GM23338 (cell line): Measurements from ENCODE around the gene SIL1.

Source experiments
- CREB1 ChIP-seq: fragments of 250-450 bp; sonication (Bioruptor Pico); IDR thresholded peaks from 2 replicates; pipeline ENCODE4 v1.5.0; 2020; ENCODE audit warnings: low read depth, mild to moderate bottlenecking, moderate library complexity
- CTCF ChIP-seq, 2 experiments: fragments of 200-600 bp in 1 of 2; sonication (generic) in 1 of 2; conservative IDR thresholded peaks; 2 replicates each; pipeline versions ENCODE4 v1.5.1 to v1.6.1; 2016 to 2017; ENCODE audit warnings: antibody characterized with exemption in 2 of 2, low read depth in 2 of 2, mild to moderate bottlenecking in 2 of 2, moderate library complexity in 1 of 2
- EZH2 ChIP-seq: fragments of 200-600 bp; sonication (generic); IDR thresholded peaks from one replicate; pipeline ENCODE4 v1.8.0; 2017; ENCODE audit warnings: antibody characterized with exemption, mild to moderate bottlenecking, low read depth; ENCODE audit not compliant: unreplicated experiment
- EZH2phosphoT487 ChIP-seq: fragments of 200-600 bp; sonication (generic); IDR thresholded peaks from one replicate; pipeline ENCODE4 v1.8.1; 2018; ENCODE audit warnings: antibody characterized with exemption; ENCODE audit not compliant: unreplicated experiment
- JUNB ChIP-seq: IDR thresholded peaks from one replicate; pipeline ENCODE4 v1.6.1; 2016; ENCODE audit warnings: antibody characterized with exemption; ENCODE audit not compliant: unreplicated experiment
- NANOG ChIP-seq: IDR thresholded peaks from 2 replicates; pipeline ENCODE4 v1.6.1; 2016; ENCODE audit warnings: antibody characterized with exemption, borderline replicate concordance
- POLR2AphosphoS5 ChIP-seq: IDR thresholded peaks from 2 replicates; pipeline ENCODE4 v1.6.1; 2016; ENCODE audit warnings: antibody characterized with exemption, low read depth
- STAT1 ChIP-seq: IDR thresholded peaks from one replicate; pipeline ENCODE4 v1.6.1; 2016; ENCODE audit warnings: antibody characterized with exemption; ENCODE audit not compliant: unreplicated experiment
- ZNF114 ChIP-seq: fragments of 250-450 bp; sonication (Bioruptor Pico); IDR thresholded peaks from 2 replicates; pipeline ENCODE4 v1.5.0; 2020; ENCODE audit warnings: mild to moderate bottlenecking, moderate library complexity
- ZNF331 ChIP-seq: fragments of 250-450 bp; sonication (Bioruptor Pico); IDR thresholded peaks from 2 replicates; pipeline ENCODE4 v1.5.0; 2020; ENCODE audit warnings: low read depth, mild to moderate bottlenecking, moderate library complexity
- ZNF462 ChIP-seq: fragments of 250-450 bp; sonication (Bioruptor Pico); IDR thresholded peaks from 2 replicates; pipeline ENCODE4 v1.5.0; 2020; ENCODE audit warnings: mild to moderate bottlenecking, moderate library complexity
- TF ChIP-seq, protein P1 (sequence below): IDR thresholded peaks from one replicate; pipeline ENCODE4 v1.6.1; 2018; ENCODE audit warnings: antibody characterized with exemption; ENCODE audit not compliant: unreplicated experiment
- TF ChIP-seq, protein P2 (sequence below): IDR thresholded peaks from 2 replicates; pipeline ENCODE4 v1.6.1; 2016; ENCODE audit warnings: antibody characterized with exemption

DNA sequence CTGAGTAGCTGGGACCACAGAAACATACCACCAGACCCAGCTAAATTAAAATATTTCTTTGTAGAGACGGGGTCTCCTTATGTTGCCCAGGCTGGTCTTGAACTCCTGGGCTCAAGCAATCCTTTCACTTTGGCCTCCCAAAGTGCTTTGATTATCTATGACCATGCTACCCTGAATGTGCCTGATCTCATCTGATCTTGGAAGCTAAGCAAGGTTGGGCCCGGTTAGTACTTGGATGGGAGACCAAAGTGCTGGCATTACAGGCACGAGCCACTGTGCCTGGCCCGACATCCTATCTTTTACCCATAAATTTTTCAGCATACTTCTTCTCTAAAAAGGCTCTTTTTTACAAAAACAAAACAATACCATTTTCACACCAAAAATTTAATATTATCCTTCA lies 186.0 kb downstream of the SIL1 start:
- TF ChIP-seq CTCF (conservative IDR thresholded peaks at IDR 0.05; ENCODE audit: low read depth in 2 of 2) (no peak), EZH2 (no peak), POLR2AphosphoS5 (no peak), ZNF114 (CRISPR knock-in tag) (no peak), EZH2phosphoT487 (no peak), JUNB (no peak), CREB1 (no peak), ZNF331 (CRISPR knock-in tag) (no peak), NANOG (no peak), STAT1 (no peak), ZNF462 (no peak)
- TF ChIP-seq, protein P1, sequence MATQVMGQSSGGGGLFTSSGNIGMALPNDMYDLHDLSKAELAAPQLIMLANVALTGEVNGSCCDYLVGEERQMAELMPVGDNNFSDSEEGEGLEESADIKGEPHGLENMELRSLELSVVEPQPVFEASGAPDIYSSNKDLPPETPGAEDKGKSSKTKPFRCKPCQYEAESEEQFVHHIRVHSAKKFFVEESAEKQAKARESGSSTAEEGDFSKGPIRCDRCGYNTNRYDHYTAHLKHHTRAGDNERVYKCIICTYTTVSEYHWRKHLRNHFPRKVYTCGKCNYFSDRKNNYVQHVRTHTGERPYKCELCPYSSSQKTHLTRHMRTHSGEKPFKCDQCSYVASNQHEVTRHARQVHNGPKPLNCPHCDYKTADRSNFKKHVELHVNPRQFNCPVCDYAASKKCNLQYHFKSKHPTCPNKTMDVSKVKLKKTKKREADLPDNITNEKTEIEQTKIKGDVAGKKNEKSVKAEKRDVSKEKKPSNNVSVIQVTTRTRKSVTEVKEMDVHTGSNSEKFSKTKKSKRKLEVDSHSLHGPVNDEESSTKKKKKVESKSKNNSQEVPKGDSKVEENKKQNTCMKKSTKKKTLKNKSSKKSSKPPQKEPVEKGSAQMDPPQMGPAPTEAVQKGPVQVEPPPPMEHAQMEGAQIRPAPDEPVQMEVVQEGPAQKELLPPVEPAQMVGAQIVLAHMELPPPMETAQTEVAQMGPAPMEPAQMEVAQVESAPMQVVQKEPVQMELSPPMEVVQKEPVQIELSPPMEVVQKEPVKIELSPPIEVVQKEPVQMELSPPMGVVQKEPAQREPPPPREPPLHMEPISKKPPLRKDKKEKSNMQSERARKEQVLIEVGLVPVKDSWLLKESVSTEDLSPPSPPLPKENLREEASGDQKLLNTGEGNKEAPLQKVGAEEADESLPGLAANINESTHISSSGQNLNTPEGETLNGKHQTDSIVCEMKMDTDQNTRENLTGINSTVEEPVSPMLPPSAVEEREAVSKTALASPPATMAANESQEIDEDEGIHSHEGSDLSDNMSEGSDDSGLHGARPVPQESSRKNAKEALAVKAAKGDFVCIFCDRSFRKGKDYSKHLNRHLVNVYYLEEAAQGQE = no peak
- TF ChIP-seq, protein P2, sequence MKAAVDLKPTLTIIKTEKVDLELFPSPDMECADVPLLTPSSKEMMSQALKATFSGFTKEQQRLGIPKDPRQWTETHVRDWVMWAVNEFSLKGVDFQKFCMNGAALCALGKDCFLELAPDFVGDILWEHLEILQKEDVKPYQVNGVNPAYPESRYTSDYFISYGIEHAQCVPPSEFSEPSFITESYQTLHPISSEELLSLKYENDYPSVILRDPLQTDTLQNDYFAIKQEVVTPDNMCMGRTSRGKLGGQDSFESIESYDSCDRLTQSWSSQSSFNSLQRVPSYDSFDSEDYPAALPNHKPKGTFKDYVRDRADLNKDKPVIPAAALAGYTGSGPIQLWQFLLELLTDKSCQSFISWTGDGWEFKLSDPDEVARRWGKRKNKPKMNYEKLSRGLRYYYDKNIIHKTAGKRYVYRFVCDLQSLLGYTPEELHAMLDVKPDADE = no peak
